GM23338 (cell line): Measurements from ENCODE around the gene PFKFB3.

Experiments
- TF ChIP-seq, protein P1 (sequence below), 2 experiments: fragments of 200-600 bp in 1 of 2; sonication (generic) in 1 of 2; conservative IDR thresholded peaks; 2 replicates each; pipeline versions ENCODE4 v1.5.1 to v1.6.1; 2016 to 2017; ENCODE audit warnings: antibody characterized with exemption in 2 of 2, low read depth in 2 of 2, mild to moderate bottlenecking in 2 of 2, moderate library complexity in 1 of 2
- TF ChIP-seq, protein P2 (sequence below): IDR thresholded peaks from one replicate; pipeline ENCODE4 v1.6.1; 2018; ENCODE audit warnings: antibody characterized with exemption; ENCODE audit not compliant: unreplicated experiment

DNA sequence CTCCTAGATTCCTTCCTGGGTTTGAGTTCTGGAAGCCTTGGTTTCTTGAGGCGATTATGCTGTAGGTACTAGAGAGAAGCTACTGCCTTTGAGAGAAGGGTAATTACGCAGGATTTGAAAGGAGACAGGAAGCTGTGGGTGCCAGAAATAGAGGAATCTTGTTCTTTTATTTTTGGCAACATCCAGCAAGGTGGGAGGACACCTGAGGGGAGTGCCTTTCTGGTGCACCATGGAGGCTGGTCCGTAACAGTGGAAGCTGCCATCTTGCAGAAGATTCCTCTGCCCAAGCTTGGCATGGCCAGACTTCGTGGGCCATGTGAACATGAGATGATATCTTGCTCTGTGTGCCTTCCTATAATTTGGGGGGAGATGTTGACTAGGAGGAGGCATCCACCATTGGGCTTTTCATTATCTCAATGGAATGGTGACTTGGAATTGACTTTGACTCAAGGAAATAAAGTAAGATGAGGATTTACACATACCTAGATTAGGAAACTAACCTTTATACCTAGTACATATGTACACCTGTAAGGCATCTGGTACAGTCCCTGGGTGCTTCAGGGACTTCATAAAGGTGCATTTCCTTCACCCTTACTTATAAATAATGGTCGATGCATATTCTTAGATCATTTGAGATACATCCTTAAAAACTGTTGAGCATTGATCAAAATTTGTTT, 98.2 kb downstream of the PFKFB3 start:
- TF ChIP-seq, protein P1, sequence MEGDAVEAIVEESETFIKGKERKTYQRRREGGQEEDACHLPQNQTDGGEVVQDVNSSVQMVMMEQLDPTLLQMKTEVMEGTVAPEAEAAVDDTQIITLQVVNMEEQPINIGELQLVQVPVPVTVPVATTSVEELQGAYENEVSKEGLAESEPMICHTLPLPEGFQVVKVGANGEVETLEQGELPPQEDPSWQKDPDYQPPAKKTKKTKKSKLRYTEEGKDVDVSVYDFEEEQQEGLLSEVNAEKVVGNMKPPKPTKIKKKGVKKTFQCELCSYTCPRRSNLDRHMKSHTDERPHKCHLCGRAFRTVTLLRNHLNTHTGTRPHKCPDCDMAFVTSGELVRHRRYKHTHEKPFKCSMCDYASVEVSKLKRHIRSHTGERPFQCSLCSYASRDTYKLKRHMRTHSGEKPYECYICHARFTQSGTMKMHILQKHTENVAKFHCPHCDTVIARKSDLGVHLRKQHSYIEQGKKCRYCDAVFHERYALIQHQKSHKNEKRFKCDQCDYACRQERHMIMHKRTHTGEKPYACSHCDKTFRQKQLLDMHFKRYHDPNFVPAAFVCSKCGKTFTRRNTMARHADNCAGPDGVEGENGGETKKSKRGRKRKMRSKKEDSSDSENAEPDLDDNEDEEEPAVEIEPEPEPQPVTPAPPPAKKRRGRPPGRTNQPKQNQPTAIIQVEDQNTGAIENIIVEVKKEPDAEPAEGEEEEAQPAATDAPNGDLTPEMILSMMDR (conservative IDR thresholded peaks at IDR 0.05; ENCODE audit: low read depth in 2 of 2): no peak
- TF ChIP-seq, protein P2, sequence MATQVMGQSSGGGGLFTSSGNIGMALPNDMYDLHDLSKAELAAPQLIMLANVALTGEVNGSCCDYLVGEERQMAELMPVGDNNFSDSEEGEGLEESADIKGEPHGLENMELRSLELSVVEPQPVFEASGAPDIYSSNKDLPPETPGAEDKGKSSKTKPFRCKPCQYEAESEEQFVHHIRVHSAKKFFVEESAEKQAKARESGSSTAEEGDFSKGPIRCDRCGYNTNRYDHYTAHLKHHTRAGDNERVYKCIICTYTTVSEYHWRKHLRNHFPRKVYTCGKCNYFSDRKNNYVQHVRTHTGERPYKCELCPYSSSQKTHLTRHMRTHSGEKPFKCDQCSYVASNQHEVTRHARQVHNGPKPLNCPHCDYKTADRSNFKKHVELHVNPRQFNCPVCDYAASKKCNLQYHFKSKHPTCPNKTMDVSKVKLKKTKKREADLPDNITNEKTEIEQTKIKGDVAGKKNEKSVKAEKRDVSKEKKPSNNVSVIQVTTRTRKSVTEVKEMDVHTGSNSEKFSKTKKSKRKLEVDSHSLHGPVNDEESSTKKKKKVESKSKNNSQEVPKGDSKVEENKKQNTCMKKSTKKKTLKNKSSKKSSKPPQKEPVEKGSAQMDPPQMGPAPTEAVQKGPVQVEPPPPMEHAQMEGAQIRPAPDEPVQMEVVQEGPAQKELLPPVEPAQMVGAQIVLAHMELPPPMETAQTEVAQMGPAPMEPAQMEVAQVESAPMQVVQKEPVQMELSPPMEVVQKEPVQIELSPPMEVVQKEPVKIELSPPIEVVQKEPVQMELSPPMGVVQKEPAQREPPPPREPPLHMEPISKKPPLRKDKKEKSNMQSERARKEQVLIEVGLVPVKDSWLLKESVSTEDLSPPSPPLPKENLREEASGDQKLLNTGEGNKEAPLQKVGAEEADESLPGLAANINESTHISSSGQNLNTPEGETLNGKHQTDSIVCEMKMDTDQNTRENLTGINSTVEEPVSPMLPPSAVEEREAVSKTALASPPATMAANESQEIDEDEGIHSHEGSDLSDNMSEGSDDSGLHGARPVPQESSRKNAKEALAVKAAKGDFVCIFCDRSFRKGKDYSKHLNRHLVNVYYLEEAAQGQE: no peak
